Ramos (cell line): ENCODE measurements around the gene RCAN2.

Experiments
- in situ Hi-C: fragments of 300-500 bp; cut with MboI; formaldehyde crosslinking; loops from one replicate; pipeline ENCODE4 v1.14.3; 2022; ENCODE audit warnings: low sequenced_read_pairs; ENCODE audit not compliant: unreplicated experiment

Gene RCAN2

DNA sequence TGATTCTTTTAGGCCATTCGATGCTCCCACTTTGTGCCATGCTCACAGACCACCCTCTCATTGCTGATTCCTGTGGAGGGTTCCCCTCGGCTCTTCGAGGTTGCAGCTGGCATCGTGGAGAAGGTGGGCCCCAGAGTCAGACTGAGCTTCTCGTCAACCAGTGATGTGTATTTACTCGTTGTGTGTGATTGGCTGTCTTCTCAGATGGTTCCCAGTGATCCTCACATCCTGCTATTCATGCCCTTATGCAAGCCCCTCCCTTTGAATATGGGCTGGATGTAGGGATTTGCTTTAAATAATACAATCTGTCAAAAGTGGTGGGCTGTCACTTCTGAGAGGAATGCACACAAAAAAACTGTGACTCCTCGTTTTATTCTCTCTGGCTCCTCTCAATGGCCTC, 220.9 kb downstream of the RCAN2 start:
- in situ Hi-C loops = no loop called here

DNA sequence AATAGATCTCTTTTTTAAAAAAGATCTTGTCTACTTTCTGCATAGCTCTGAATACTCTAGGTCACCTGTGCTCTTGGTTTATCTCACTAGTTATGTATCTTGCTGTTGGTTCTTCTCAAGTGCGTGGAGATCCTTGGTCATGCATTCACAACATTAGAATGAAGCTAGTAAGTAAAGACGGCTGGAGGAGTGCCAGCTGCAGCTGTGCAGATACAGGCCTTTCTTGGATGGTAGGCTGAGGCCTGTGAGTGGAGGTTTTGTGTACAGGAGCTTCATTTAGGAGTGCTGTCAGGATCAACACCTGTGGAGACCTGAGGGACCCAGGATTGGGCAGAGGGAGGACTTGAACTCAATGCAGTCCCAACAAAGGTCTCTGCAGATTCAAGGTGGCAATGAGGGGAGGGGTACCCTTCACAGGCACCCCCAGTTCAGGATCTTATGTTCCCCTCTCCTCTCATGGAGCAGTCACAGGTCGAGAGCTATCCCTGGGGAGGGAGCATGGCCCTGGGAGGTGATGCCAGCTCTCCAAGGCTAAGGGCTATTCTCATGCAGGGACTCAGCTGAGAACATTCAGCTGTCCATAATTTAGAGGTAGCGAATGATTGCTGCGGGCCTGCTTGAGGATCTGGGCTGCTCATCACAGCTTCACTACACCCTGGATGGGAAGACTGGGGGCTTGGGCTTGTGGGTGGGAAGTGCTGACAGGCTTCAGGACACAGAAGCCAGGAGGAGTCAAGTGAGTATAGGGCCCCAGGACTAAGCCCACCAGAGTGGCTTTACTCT, 221.6 kb downstream of the RCAN2 start:
- in situ Hi-C loops = no loop called here

DNA sequence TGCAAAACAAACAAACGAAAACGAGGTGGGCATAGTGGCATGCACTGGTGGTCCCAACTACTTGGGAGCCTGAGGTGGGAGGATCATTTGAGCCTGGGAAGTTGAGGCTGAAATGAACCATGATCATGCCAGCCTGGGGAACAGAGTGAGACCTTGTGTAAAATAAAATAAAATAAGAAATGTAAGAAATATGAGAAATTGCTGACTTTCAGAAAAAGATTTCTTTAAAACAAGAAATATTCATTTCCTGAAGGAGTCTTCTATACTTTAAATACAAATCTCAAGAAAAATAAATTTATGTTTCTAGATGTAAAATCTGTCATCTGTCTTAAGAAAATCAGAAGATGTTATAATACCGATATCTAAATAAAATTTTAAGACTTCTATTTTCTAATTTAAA, 223.7 kb downstream of the RCAN2 start:
- in situ Hi-C loops = no loop called here

DNA sequence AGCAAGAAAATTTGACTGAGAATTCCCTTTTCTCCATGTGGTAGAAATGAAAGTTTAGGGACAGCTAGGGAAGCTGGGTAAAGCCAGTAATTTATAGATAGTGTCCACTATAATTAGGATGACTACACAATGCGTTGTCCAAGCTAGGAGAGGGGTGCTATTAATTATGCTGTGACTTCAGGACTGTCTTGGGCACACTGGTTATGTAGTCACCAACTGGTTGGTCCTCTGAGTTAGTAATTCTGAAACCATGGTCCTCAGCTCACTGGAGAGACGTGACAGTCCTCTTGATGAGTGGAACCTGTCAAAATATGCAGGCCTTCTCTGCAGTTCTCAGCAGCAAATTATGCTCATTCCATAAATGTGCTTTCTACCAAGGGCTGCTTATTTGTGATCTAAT, 225.9 kb downstream of the RCAN2 start:
- in situ Hi-C loops = no loop called here

DNA sequence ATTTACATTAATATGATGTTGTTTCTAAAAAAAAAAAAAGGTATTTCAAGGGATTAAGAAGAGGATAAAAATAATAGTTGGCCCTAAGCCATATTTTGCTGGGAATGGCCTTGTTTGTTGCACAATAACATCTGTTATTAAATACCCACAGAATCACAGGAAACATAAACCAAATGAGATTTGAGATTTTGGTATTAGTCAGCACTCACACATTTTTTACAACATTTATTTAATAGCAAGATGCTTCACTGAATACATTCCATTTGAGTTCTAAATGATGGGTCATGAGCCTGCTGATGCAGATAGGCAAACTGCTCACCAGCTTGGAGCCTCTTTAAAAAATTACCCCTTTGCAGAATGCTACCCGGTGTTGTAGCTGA, 227.6 kb downstream of the RCAN2 start:
- in situ Hi-C loops = no loop called here

DNA sequence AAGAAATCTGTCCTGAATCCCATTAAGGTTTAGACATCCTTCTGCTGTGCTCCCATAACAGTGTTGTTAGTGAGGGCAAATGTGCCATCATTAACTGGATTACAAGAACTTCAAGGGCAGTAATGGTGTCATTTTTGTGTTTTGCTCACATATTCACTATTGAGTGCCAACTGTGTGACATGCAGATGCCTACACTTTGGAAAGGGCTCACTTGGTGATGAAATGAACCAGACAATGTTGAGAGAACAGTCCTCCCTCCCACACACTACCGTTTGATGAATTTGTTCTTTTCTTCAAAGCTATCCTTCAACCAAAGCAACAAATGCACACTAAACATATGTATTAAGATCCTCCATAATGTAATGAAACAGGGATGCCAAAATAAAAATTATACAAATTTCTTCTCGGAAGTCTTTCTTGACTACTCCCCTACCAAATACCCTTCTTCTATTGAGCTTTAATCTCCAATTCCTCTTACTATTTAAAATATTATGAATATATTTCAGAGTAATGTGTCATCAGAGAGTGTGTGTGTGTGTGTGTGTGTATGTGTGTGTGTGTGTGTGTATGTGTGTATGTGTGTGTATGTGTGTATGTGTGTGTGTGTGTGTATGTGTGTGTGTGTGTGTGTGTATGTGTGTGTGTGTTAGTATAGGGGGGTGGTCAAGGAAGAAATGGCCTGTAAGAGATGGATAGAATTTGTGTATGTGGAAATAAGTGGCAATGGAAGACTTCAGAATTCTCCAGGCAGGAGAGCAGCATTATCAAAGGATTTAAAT, 228.1 kb downstream of the RCAN2 start:
- in situ Hi-C loops = no loop called here

DNA sequence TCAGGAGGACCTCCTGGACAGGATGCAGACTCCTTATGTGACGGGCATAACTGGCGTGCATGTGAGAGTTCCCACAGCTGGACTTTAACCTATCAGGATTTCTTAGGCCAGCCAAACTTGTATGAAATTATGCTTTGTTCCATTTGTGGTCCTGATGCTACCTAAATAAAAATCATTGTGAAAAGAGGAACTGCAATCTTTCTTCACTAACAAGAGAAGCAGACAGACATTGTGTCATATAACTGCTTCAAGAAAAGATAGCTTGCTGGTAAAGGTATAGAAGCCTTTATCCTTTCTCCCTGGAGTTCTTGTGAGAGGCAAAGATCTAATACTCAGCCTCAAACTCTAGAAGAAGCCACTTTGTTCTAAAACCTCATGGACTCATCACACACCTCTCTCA, 233.0 kb downstream of the RCAN2 start:
- in situ Hi-C loops = no loop called here

DNA sequence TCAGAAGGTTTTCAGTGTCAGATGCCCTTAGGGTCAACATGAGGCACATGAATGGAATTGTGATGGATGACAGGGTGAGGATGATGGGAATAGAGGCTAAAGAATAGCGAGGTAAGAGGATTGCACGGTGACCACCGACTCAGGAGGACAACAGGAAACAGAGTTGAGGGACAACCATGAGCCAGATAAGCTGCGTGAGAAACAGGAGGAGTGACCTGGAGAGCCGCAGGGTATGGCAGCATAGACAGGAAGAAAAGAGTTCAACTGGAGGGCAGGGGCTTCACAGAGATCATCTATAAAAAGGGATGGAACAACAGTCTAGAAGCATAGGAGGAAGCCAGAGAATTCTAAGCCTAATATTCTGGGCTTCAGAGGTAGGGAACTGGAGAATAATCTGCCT, 235.7 kb downstream of the RCAN2 start:
- in situ Hi-C loops = no loop called here

DNA sequence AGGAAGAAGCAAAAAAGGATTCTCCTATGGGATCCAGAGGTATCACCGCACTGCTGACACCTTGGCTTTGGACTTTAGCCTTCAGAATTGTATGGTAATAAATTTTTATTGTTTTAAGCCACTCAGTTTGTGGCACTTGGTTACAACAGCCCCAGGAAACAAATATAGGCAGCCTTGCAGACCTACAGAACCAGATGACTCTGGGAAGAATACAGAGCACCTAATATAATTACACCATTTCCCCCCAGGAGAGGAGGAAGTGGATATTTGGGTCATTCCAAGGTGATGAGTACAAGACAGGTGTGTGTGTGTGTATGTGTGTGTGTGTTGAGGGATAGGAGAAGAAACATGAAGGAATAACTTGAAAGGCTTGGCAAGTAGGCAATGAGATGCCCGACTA, 236.3 kb downstream of the RCAN2 start:
- in situ Hi-C loops = no loop called here

DNA sequence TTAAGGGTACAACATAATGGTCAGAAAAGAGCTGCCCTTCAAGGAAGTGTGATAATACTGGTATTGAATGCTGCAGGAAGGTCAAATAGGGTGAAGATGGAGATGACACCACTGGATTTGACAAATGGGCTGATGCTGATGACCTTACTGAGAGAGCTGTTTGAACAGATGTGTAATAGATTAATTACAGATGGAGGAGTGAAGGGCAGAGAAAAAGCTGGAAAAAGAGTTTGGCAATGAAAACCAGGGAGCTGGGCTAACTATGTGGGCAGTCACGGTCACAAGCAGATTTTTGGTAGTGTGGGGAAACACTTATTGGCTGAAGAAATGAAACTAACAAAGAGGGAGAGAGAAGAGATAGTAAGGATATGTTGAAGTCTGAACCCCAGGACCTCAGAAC, 236.9 kb downstream of the RCAN2 start:
- in situ Hi-C loops = no loop called here

DNA sequence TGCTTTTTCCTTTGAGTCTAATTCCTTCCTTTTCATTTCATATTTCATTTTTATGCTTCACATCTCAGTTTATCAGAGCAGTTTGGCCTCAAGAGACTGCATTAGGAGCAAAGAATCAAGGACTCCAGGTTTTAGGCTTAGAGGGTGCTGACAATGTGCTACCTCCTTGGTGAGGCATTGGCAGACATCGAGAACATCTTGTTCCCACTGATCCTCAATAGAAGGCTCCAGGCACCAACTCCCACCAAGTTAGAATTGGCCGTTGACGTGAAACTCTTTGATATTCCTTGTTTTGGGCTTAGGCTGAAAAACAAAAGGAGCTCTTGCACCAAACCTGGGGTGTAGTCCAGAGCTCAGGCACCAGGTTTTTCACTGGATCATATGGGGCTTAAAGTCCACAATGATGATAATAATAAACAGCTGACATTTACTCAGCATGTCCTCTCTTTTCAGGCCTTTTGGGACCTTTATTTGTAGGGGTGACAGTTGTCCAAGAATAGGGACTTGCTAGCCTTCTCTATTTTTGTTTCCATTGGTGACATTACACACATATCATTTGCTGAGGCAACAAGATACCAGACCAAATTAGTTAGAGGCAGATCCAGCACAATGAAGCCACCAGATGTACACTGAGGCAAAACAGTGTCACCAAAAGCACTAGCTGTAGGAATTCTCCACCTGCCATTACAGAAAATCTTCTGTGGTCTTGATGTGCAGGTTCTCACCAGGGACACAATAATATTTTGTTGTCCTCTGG, 239.5 kb downstream of the RCAN2 start:
- in situ Hi-C loops = no loop called here

DNA sequence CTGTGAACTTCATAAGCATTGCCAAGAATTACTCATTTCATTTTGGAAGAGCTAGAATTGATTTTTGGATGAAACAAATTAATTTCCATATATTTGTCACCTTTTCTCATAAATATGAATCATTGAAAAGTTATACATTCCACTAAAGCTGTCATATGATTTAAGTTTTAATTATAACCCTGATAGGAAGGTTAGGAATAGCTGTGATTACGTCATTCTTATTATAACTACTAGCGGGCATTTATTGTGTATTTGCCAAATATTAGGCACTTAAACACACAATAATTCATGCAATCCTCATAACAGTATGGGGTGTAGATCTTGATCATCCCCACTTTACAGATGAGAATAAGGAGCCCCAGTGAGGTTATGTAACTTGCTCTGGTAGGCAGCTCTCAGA, 243.1 kb downstream of the RCAN2 start:
- in situ Hi-C loops = no loop called here

DNA sequence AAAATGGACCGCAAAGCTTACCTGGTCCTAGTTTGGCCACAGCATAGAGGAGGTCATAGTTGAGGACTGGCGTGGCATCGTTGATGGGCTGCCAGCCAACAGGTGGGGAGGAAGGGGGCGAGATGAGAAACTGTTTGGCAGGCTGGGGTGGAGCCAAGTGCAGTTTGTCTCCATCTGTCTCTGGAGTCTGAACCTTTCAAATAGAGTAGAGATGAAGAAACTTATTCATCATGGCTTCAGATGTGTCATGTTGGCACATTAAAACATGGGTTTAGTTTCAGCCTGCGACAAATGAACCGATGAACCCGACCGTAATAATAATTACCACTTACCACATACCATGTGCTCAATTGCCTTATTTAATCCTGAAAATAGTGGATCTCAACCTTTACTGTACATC, 244.5 kb downstream of the RCAN2 start:
- in situ Hi-C loops = no loop called here

DNA sequence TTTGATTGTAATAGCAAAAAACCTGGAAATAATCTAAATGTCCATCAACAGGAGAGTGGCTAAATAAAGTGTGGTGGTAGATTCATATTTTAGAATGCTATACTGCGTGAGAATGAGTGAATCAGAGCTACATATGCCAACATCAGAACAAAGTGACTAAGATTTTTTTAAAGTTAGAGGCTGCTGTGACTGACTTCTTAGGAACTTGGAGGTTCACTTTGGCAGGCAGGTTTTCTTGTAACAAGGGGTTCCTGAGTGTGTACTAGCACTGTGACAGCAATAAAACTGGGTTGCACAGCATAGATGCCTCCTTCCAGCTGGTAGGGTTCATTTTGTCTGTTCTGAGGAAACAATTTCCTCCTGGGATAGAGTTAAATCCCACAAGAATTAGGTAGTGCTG, 245.2 kb downstream of the RCAN2 start:
- in situ Hi-C loops = no loop called here

DNA sequence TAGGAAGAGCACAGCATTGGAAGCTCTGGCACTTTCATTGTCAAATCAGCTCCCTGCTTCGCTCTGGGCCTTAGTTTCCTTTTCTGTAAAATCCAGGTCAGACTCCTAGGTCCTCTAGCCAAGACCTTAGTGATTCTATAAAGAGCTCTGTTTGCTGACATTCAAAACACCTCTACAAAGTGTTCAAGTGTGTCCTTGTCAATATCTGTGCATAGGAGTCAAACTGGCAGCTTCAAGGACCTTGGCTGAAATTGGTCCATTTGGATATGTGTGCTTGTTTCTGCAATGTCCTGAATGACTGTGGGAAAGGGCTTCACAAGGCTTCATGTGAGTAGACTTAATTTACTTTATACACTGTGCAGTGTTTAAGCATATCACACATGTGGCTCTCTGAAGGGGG, 246.6 kb downstream of the RCAN2 start:
- in situ Hi-C loops = no loop called here

DNA sequence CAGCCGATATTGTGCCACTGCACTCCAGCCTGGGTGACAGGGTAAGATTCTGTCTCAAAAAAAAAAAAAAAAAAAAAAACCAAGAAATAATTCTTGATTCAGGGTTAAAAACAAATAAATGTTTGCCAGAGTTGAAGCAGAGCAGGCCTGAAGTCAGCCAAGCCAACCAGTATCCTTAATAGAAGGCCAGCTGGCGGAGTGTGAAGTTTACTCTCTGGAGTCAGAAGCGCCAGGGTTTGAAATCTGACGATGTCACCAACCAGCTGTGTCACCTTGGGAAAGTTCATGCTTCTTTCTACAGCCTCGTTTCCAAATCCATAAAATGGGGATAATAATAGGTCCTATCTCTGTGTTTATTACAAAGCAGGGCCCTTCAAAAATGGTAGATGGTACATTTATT, 247.5 kb downstream of the RCAN2 start:
- in situ Hi-C loops = no loop called here

DNA sequence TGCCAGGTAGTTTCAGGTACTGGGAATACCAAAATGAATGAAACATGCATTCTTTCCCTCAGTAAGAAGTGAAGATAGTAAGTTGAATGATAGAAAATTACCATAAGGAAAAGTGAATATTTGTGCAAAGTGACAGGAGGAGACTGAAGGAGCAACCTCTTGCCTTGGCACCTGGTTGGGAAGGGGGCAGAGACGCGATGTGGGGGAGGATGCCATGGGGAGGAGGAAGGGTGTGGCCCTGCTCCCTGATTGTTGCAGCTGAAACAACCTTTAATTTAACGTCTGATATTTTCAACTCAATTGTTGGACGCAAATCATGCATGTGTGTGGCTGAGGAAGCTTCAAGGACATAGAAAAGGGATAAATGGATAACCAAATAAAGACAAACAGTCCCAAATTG, 248.3 kb downstream of the RCAN2 start:
- in situ Hi-C loops = no loop called here

DNA sequence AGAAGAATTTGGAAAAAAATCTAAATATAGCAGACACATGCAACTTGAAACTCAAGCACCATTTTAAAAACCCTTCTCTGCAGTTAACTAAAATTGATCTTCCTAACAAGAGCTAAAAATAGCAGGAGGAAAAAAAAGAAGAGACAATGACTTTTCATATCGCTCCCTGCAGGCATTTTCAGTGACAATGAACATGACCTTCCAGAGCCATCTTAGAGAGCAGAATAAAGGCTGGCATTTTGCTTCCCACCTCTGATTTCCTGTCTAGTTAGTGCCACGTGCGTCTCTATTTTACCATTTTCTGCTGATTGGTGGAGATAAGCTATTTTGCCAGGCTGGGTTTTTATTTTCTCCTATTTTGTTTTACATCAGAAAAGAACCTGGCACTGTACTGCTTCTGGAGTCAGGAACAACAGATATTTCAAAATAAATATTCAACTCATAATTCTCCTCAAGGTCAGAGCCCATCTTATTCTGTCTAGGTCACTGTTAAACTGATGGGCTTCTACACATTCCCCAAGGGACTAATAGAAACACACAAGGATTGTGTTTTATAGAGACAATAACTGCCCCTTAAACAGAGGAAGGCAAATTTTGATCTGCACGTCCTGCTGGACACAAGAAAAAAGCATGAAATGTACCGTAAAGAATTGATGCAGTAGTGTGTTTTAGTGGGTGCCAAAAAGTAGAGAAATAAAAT, 250.2 kb downstream of the RCAN2 start:
- in situ Hi-C loops = no loop called here

DNA sequence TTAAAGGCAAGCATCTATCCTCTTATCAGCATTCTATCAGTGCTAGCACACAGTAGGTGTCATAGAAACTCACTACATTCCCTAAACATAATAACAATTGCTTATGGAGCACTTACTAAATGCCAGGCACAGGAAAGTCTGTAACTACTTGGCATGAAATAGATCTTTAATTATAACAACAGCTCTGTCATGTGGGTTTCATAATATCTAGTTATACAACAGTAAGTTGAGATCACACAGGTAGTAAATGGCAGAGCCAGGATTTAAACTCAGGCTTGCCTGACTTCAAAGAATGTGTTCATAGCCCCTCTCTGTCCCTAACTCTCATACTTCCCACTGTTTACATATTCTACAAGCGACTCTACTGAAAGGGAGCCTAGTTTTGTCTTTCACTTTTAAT, 254.5 kb downstream of the RCAN2 start:
- in situ Hi-C loops = no loop called here

DNA sequence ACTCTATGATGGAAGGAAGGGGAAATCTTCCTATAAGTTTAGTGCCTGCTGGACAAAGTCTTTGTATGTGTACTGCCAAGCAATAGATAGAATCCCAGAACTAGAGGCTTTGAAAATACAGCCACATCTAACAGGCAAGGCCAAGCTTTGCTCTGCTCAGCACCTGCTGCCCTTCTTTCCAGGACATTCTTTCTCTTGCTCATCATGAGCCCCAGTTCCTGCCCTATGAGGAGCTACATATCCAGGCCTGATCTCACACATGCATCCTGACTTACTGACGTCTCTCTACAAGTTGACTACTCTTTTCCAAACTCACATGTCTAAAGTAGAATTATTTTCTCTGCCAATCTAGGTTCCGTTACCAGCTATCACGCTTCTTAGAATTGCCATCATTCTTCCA, 256.0 kb downstream of the RCAN2 start:
- in situ Hi-C loops = no loop called here

DNA sequence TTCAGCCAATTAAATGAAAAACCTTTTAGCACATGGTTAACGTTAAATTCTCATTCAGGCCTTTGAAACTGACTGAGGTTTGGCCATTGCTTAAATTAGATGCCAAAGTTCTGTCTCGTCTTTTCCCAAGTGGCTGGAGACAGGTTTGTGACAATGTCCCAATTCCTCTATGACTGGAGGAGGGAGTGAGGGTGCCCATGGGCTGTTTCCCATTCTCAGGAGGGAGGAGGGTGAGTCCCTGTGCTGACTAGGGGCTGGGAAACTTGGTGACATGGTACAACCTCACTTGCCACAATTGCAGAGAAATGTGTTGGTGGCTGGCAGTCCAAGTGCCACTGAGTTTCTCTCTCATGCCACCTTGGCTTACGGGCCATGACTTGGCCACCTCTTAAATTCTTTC, 256.5 kb downstream of the RCAN2 start:
- in situ Hi-C loops = no loop called here
